Glutamatergic neuron (in vitro differentiated cells): ENCODE data around the gene IRGC. TPM values are rescaled to one million over a fixed set of nuclear protein-coding genes. Genes with fewer than 3 reads are reported as not detected.

Source experiments
- DNase-seq: peaks from one replicate; pipeline ENCODE4 v3.0.0; 2022
- H3K27ac Mint-ChIP-seq: one replicate; pipeline ENCODE4 v1.8.0; 2020; ENCODE audit warnings: mild to moderate bottlenecking, mixed read lengths, inconsistent platforms; ENCODE audit not compliant: unreplicated experiment
- H3K27me3 Mint-ChIP-seq: one replicate; pipeline ENCODE4 v1.8.0; 2020; ENCODE audit warnings: mild to moderate bottlenecking, moderate library complexity, mixed read lengths, inconsistent platforms; ENCODE audit not compliant: unreplicated experiment
- H3K36me3 Mint-ChIP-seq: one replicate; pipeline ENCODE4 v1.8.0; 2020; ENCODE audit warnings: mild to moderate bottlenecking, mixed read lengths, inconsistent platforms; ENCODE audit not compliant: unreplicated experiment
- H3K4me1 Mint-ChIP-seq: one replicate; pipeline ENCODE4 v1.8.0; 2020; ENCODE audit warnings: mild to moderate bottlenecking, low read depth, mixed read lengths, inconsistent platforms; ENCODE audit not compliant: unreplicated experiment
- H3K4me3 Mint-ChIP-seq: one replicate; pipeline ENCODE4 v1.8.0; 2020; ENCODE audit warnings: mild to moderate bottlenecking, mixed read lengths, inconsistent platforms; ENCODE audit not compliant: unreplicated experiment
- H3K9me3 Mint-ChIP-seq: one replicate; pipeline ENCODE4 v1.8.0; 2020; ENCODE audit warnings: mild to moderate bottlenecking, moderate library complexity, mixed read lengths, inconsistent platforms; ENCODE audit not compliant: unreplicated experiment
- CTCF ChIP-seq: fragments of 200-600 bp; sonication (generic); IDR thresholded peaks from one replicate; pipeline ENCODE4 v1.5.0; 2021; ENCODE audit not compliant: partially characterized antibody, unreplicated experiment
- total RNA-seq: library from RNA; stranded (reverse); fragmentation: NEBNext Ultra II Directional; extraction: Animal tissue kit (Norgen Biotek cat#: 25700); gene quantifications from one replicate; pipeline ENCODE4 v1.2.1, GENCODE V29; 2021; ENCODE audit not compliant: unreplicated experiment

Gene IRGC
- total RNA-seq, 1 donor from 2014 or later = not detected

- H3K9me3 Mint-ChIP-seq = peaks cover 5% of the 10 kb centered on the region
- H3K27me3 Mint-ChIP-seq = peaks cover 21% of the 10 kb centered on the region
- H3K27ac Mint-ChIP-seq = no peak overlapping the region
- H3K4me1 Mint-ChIP-seq = no peaks in the 10 kb centered on the region
- H3K36me3 Mint-ChIP-seq = peaks cover 6% of the 10 kb centered on the region
- no peak overlapping the region for H3K4me3 Mint-ChIP-seq
- no peak for TF ChIP-seq CTCF
- no peak for DNase-seq
These were observed 43.7 kb upstream of the IRGC start for GRCh38 chr19:43672061-43672679.

- H3K4me1 Mint-ChIP-seq = no peaks in the 10 kb centered on the region
- peaks cover 12% of the 10 kb centered on the region for H3K27me3 Mint-ChIP-seq
- no peak overlapping the region for H3K4me3 Mint-ChIP-seq
- H3K9me3 Mint-ChIP-seq = peaks cover 4% of the 10 kb centered on the region
- no peak overlapping the region for H3K27ac Mint-ChIP-seq
- no peaks in the 10 kb centered on the region for H3K36me3 Mint-ChIP-seq
- no peak for TF ChIP-seq CTCF
- DNase-seq = no peak
These were observed 42.2 kb upstream of the IRGC start for GRCh38 chr19:43673637-43674036.

GRCh38 chr19:43674183-43674582 is 41.7 kb upstream of the IRGC start:
- Mint-ChIP-seq H3K4me3 (no peak overlapping the region), H3K27ac (no peak overlapping the region), H3K4me1 (no peaks in the 10 kb centered on the region), H3K9me3 (peaks cover 4% of the 10 kb centered on the region), H3K27me3 (peaks cover 12% of the 10 kb centered on the region), H3K36me3 (no peaks in the 10 kb centered on the region)
- DNase-seq = no peak
- no peak for TF ChIP-seq CTCF

- Mint-ChIP-seq H3K27me3 (peaks cover 12% of the 10 kb centered on the region), H3K9me3 (peaks cover 4% of the 10 kb centered on the region), H3K27ac (no peak overlapping the region), H3K4me1 (no peaks in the 10 kb centered on the region), H3K4me3 (no peak overlapping the region), H3K36me3 (no peaks in the 10 kb centered on the region)
- no peak for TF ChIP-seq CTCF
- DNase-seq = no peak
These were observed 41.3 kb upstream of the IRGC start for GRCh38 chr19:43674596-43674995.

- peaks cover 8% of the 10 kb centered on the region for H3K27me3 Mint-ChIP-seq
- H3K36me3 Mint-ChIP-seq = no peaks in the 10 kb centered on the region
- DNase-seq = no peak
These were observed 40.5 kb upstream of the IRGC start for GRCh38 chr19:43675269-43675879.

More at GRCh38 chr19:43675269-43675879, 40.5 kb upstream of the IRGC start:
- Mint-ChIP-seq H3K9me3 (peaks cover 4% of the 10 kb centered on the region), H3K4me1 (no peaks in the 10 kb centered on the region), H3K4me3 (no peak overlapping the region), H3K27ac (no peak overlapping the region)
- TF ChIP-seq CTCF = no peak
